GM21381 (cell line): ENCODE results near the gene TULP1.
"Not testable (repeated sequence)": the region's sequence is repeated elsewhere in the genome, so short reads cannot be mapped to it uniquely, and the experiment has no call there.

ENCODE experiments used
- ATAC-seq: cut with Tn5 transposase; IDR thresholded peaks from one replicate; pipeline ENCODE4 v1.9.1; 2021; ENCODE audit warnings: mild to moderate bottlenecking, moderate library complexity; ENCODE audit not compliant: unreplicated experiment

Gene TULP1

DNA sequence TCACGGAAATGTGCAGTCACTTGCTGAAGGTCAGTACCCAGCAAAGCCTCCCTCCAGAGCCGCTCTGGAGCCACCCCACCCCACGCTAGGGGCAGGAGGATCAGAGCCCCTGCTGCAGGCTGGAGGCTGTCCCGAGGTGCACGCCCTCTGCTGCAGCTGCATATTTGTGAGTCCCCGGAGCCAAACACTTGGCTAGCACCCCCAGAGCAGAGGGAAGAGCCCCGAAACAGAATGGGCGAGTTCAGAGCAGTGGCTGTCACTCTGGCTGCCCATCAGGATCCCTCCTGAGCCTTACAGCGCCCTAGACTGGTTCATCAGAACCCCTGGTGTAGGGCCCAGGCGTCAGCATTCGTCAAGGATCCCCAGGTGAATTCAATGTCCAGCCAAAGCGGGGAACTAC, 9.5 kb upstream of the TULP1 start:
- ATAC-seq = no peak

DNA sequence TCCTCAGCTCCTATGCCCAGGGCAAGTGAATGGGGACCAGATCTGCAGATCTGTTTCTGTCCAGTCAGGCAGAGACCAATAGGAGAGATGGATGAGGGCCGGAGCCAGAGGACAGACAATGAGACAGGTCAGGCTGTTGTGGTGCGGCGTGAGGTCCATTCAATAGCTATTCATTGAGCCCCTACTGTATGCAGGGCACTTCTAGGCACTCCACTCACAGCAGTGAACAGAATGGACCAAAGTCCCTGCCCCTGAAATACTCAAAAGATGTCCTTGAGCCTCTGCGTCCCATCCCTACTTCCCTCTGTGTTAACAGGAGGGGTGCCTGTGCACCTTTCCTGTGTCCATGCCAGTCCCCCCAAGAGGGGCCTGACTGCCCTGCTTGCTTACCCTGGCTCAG, 8.5 kb upstream of the TULP1 start:
- ATAC-seq = no peak

DNA sequence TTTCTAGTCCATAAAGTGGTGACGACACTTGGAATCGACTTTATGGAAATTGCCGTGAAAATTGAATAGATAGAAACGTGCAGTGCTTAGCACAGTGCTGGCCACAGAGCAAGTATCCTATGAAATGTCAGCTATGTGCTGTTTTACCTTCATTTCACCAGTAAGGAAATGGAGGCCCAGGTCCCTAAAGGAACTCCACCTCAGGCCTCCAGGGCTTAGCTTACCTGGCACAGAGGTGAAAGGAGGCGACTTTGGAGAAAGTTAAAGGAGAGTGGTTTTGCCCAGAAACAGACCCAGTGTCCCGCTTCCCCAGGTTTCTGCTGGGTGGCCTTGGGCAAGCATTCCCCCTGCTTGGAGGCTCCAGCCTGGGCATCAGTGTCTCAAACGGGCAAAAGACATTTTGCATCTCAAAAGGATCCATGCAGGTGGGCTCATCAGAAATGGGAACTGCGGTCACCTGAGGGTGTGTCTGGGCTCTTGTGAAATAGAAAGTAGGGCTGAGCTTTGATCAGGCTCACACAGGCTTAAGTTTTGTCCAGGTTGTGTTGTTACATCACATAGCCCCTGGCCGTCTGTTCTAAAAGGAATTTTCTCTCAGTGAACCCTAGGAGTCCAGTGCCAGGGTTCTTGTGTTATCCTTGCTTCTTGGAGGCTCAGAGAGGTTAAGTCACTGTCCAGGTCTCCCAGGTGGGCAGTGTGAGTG, 6.8 kb upstream of the TULP1 start:
- no peak for ATAC-seq

DNA sequence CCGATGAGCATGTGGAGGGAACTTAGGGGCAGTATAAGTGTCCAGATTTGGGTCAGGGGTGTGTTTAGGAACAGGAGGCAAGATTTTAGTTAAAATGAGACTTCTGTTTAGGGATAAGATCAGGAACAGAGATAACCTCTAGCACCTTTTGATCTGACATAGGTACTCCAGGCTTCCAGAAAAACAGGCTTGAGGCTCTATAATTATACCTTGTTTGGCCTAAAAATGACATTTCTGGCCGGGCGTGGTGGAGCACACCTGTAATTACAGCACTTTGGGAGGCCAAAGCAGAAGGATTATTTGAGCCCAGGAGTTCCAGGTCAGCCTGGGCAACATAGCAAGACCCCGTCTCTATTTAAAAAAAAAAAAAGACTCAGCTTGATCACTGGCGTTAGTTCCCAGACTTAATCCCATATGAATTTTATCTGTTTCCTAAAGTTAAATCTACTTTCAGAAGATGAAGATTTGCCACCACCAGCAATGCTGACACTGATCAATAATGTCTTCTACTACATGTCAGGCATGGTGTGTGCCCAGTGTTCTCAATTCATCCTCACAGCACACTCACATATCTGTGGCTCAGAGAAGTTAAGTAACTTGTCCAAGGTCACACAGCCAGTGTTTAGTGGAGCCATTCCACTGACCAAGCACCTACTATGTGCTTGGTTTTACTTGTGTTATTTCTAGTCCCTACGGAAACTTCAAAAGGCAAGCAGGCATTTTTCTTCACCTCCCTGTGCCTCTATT, 6.0 kb upstream of the TULP1 start:
- no peak for ATAC-seq

DNA sequence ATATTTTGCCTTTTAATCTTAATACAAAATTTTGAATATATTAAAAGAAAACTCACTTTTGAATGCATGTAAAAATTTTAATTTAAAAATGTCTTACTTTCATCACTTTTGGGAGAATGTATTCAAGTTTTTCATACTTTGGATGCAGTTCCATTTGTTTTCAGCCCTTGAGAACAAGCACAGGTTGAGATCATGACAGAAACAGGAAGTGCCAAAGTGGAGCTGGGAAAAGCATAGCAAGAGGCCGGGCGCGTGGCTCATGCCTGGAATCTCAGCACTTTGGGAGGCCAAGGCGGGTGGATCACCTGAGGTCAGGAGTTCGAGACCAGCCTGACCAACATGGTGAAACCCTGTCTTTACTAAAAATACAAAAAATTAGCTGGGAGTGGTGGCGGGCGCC, 5.3 kb upstream of the TULP1 start:
- not testable (repeated sequence) for ATAC-seq

DNA sequence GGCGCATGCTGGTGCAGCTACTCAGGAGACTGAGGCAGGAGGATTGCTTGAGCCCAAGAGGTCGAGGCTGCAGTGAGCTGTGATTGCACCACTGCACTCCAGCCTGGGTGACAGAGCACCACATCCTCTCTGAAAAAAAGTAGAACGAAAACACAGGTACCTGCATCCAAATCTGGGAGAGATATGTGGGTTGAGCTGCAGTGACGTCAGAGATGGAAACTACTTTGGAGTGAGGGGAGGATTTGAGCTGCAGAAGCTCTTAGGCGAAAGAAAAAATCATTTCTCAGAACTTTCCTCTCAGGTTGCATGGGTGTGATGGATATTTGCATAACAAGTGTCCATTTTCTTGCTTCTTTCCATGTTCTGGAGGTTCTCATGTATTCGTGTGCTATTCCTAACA, 4.0 kb upstream of the TULP1 start:
- ATAC-seq = no peak

DNA sequence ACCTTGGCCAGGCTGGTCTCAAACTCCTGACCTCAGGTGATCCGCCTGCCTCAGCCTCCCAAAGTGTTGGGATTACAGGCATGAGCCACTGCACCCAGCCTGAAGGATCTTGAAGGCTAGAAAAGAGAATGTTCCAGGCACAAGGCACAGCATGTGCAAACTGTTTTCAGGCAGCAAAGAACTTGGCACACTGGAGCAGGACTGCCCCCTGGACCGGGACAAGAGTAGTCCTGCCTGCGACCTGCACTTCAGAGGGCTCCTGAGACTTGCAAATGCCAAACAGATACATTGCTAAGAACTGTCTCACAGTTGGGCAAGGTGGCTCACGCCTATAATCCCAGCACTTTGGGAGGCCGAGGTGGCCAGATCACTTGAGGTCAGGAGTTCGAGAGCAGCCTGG, 3.2 kb upstream of the TULP1 start:
- not testable (repeated sequence) for ATAC-seq

DNA sequence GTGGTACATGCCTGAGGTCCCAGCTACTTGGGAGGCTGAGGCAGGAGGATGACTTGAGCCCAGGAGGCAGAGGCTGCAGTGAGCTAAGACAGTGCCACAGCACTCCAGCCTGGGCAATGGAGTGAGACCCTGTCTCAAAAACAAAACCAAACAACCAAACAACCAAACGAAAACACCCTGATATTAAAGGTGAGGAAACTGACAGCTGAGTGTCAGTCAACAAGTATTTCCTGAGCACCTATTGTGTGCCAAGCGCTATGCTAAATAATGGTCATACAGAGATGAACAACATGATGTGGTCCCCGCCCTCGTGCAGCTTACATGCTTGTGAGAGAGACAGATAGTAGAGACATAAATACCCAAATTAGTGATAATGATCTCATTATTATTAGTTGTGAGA, 1.9 kb upstream of the TULP1 start:
- no peak for ATAC-seq

DNA sequence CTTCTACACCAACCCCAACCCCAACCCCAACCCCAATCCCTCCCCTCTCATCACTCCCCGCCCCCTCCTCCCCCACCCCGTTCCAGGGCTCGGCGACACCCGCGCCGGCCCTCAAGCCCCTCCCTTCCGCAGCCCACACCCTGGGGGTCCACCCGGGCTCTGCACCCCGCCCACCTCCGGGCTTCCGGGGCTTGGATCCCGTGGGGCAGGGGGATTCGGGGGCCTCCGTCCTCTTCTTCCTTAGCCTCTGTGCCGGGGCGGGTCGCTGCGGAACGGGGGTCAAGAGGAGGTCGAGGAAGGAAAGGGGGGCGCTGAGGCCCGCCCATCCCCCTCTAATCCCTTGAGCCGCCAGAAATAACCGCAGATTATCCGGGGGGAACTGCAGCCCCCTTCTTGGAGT, 690 bp downstream of the TULP1 start:
- no peak for ATAC-seq

DNA sequence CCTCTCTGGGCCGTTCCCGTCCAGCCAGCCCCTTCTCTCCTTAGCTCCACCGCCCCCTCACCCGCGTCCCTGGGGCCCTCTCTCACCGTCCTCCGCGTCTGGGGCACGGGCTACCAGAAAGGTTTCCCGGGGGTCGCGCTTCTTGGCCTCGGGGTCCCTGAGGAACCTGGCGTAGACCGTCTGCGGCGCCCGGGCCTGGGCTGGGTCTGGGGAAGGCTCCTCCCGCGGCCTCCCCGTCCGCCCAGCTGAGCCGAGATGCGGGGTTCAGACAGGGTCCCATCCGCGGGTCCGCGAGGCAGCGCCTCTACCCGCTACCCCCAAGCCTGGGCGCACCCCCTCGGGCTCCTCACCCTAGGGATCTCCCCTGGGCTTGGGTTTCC, 1.1 kb downstream of the TULP1 start:
- ATAC-seq = no peak

DNA sequence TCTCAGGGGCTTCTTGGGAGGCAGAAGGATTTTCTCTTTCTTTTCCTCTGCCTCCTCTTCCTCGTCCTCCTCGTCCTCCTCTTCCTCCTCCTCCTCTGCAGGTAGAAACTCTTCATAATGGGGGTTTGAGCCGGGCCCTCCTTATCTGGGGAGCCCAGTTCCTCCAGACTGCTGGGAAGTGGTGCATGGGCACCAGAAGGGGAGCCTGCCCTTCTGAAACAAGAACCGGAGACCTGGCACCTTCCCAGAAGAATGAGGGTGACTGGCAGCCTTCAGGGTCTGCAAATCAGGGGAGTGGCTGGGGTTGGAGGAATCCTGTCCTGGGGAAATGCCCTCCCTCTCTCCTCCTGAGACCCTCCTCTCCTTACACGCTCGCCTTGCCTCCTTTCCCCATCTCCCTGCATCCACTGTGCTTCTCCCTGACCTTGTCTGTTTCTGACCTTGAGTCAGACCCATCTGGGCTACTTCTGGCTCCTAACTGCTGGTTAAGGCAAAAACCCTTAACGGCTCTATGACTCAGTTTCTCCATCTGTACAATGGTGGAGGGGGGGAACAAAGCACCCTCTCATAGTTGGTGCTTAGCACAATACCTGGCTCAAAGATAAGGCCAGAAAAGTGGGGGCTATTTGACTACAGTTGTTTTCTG, 1.7 kb downstream of the TULP1 start:
- ATAC-seq = no peak

DNA sequence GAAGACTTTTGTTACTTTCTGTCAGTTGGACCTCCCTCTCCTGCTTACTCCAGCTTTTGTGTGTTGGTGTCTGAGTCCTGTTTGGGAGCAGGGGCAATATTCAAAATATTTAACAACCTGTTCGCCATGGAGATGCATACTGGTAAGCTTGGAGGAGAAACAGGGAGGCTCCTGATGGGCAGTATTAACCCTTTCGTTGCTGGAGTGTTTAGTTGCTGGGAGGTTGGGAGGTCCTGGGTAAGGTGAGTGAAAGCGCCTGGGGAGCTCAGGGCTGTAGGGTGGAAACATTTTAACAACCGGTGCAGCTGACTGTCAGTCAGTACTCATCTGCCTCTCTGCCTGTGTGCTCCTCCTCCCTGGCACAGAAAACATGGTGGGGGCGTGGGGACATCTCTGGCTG, 4.2 kb downstream of the TULP1 start:
- ATAC-seq = no peak

DNA sequence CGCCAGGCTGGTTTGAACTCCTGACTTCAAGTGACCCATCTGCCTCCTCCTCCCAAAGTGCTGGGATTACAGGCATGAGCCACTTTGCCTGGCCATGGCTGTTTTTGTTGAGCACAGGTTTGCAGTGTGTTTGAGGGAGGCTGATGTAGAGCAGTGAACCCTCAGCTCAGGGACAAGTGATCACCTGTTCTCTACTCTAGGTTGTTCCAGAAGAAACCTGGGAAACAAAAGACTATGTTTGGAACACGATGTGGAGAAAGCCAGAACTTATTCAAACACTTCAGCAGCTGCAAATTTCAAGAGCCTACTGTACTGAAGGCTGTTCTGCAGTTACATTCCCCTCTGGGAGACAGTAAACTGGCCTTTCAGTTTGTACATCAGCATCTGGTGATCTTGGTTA, 4.7 kb downstream of the TULP1 start:
- ATAC-seq = no peak

DNA sequence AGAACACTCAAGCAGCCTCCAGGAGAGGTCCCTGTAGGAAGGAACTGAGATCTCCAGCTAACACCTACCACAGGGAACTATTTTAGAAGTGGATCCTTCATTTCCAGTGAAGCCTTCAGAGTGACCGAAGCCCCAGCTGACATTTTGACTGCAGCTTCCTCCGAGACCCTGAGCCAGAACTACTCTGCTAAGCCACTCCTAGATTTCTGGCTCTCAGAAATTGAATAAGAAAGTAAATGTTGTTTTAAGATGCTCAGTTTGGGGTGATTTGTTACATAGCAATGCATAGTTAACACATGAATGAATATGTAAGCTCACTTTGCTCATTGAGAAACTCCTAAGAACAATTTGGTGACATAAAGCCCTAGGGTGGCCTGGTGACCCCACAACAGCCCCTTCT, 5.5 kb downstream of the TULP1 start:
- ATAC-seq = no peak

DNA sequence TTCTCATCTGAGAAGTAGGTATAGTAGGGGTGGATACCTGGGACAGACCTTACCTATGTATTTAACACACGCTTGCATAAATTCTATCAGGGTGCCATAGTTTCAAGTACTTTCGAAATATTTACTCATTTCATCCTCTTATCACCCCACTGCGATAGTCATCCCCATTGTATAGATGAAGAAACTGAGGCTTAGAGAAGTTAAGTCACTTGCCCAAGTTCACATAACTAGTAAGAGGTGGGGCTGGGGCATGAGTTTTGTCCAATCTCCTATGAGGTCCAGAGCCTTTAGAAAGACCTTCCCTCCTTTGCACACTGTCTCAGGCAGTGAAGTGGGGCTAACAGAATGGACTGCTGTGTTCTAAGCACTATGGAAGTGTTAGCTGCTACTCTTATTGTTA, 6.2 kb downstream of the TULP1 start:
- ATAC-seq = no peak

DNA sequence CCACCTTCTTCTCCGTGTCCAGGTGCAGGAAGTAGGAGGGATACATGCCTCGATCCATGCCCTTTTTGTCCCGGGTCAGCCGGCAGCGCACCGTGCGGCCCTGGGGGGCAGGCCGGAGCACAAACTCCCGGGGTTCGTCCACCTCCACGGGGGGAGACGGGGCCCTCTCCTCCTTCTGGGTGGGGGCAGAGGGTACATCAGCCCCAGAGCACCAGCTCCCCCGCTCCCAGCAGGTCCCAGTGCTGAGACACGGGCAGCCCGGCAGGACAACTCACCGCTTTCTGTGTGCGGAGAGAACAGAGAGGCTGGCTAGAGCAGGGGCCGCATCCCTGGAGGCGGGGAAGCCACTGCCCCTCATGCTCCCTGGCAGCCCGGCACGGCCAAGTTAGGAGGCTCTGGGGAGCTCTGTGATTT, 6.7 kb downstream of the TULP1 start:
- ATAC-seq = no peak

DNA sequence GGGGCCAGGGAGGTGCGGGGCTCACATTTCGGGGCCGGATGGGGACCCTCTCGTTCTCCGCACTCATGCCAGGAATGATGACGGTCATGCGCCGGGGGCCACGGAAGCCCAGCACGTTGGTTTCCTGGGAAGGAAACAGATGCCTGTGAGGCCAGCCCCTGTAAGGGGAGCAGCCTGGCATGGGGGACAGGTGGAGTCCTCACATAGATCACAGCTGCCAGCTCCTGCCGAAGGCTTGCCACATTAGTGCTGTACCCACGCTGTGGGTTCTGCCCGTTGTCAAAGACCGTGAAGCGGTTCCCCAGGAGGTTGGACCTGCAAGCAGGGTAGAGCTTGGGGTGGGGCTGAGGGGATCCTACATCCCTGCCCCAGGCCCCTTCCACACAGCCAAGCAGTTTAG, 9.2 kb downstream of the TULP1 start:
- no peak for ATAC-seq

DNA sequence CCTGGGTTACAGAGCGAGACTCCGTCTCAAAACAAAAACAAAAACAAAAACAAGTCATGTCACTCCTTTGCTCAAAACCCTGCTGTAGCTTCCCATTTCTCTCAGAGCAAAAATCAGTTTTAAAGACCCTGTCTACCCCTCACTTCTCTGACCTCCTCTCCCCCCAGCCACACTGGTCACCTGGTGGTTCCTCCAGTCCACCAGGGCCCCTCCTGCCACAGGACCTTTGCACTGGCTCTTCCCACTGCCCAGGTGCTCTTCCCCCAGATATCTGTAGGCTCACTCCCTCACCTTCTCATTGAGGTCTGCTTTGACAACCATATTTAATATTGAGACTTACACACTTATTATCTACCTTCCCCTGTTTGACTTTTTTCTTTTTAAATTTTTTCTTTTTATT, 10.9 kb downstream of the TULP1 start:
- ATAC-seq = no peak

DNA sequence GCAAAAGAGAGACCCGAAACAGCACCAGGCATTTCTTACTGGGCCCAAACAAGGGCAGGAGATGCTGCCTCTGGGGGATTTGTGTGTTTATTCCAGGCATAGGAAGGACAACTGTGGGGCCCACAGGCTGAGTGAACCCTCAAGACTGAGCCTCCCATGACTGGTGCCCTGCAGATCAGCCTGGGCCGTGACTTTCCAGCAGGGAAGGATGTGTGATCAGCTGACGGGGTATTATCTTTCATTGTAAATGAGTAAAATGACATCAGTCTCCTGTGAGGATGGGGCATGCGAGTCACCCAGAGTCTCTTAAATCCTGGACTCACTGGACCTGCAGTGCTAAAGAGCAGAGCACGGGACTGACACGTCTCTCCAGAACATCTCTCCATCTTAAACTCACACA, 11.9 kb downstream of the TULP1 start:
- ATAC-seq = no peak

DNA sequence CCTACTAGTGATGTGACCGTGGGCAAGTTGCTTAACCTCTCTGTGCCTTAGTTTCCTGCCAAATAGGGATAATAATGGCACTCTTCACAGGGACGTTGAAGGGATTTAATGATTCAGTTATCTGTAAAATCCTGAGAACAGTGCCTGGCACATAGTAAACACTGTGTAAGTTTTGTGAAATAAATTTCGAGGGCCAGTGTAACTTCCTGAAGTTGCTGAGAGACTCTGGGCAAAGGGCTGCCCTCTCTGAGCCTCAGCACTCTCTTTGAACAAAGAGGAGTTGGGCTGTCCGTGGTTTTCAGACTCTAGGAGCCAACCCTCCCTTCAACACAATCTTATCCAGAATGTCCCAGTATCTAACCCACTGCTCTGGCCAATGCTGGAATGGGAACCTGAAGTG, 13.3 kb downstream of the TULP1 start:
- ATAC-seq = no peak

DNA sequence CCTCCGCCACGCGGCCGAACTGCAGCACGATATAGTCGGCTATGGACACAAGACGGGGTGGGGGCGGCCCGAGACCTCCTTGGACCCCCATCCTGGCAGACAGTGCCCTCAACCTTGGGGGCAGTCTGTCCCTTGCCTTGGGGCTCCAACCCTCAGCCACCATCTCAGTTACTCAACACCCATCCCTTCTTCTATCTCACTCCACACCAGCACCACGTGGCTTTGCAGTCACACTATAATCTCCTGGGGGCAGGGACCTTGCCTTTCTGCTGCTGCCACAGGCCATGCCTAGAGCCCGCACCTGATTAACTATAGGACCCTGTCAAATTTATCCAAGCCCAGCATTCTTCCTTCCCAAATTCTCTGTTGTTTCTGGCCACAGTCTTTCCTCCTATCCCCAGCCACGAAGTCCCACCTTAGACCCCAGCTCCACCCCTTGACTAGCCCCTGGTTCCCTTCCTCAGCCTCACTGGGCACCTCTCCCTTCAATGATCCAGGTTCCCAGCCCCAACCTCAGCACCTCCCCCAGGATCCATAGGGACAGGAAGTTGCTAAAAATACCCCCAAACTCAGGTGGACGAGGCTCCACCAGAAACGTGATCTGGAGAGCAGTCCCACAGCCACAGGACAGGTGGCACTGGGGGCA, 14.2 kb downstream of the TULP1 start:
- ATAC-seq = no peak
